Measurements from ENCODE around the gene MYOCD. TPM values are rescaled to one million over a fixed set of nuclear protein-coding genes. Genes with fewer than 3 reads are reported as not detected.

MYOCD gene
- total RNA-seq, 1 donor from 2014 or later = 0.04 TPM

- Histone ChIP-seq H3K27ac (no peak overlapping the region), H4K20me1 (ENCODE audit: low read depth) (peaks cover 4% of the 10 kb centered on the region), H3K9ac (no peak overlapping the region), H3K9me3 (ENCODE audit: low read depth) (no peaks in the 10 kb centered on the region), H3K4me1 (peaks cover 8% of the 10 kb centered on the region), H3F3A (ENCODE audit: low read depth) (peaks cover 15% of the 10 kb centered on the region), H3K79me2 (ENCODE audit: low read depth) (no peaks in the 10 kb centered on the region), H2AFZ (replicated peaks) (no peak overlapping the region), H3K27me3 (peaks cover 33% of the 10 kb centered on the region), H3K4me3 (no peak overlapping the region), H3K4me2 (no peak overlapping the region), H3K36me3 (no peaks in the 10 kb centered on the region)
- TF ChIP-seq CTCF (IDR thresholded peaks at IDR 0.05) (peak; percentile 72), EZH2phosphoT487 (IDR thresholded peaks at IDR 0.05) (no peak), EZH2 (IDR thresholded peaks at IDR 0.05) (no peak)
- peak; percentile 85 for DNase-seq (ENCODE audit: low spot score)
- Mint-ChIP-seq H3K4me1 (peaks cover 10% of the 10 kb centered on the region), H3K27ac (no peak overlapping the region), H3K36me3 (no peaks in the 10 kb centered on the region), H3K9me3 (no peaks in the 10 kb centered on the region), H3K4me3 (peak overlapping the region; percentile 27), H3K27me3 (ENCODE audit: insufficient read depth, low read depth) (peaks cover 6% of the 10 kb centered on the region)
Observed at GRCh38 chr17:12667299-12667958, 1.7 kb downstream of the MYOCD start.

- no peak for DNase-seq (ENCODE audit: low spot score)
- no peak overlapping the region for H3K4me3 ChIP-seq
- peaks cover 2% of the 10 kb centered on the region for H3K27me3 ChIP-seq
- H3K9ac ChIP-seq = no peak overlapping the region
- no peak overlapping the region for H3K4me3 Mint-ChIP-seq
- H3K4me1 Mint-ChIP-seq = no peaks in the 10 kb centered on the region
- no peaks in the 10 kb centered on the region for H3K4me1 ChIP-seq
- TF ChIP-seq CTCF (IDR thresholded peaks at IDR 0.05) (no peak), EZH2phosphoT487 (IDR thresholded peaks at IDR 0.05) (no peak), EZH2 (IDR thresholded peaks at IDR 0.05) (no peak)
- no peaks in the 10 kb centered on the region for H4K20me1 ChIP-seq (ENCODE audit: low read depth)
- no peaks in the 10 kb centered on the region for H3K9me3 ChIP-seq (ENCODE audit: low read depth)
- H3K4me2 ChIP-seq = no peak overlapping the region
- no peaks in the 10 kb centered on the region for H3K36me3 Mint-ChIP-seq
- no peaks in the 10 kb centered on the region for H3K9me3 Mint-ChIP-seq
- no peak overlapping the region for H2AFZ ChIP-seq (replicated peaks)
- peaks cover 3% of the 10 kb centered on the region for H3F3A ChIP-seq (ENCODE audit: low read depth)
- H3K36me3 ChIP-seq = no peaks in the 10 kb centered on the region
- no peak overlapping the region for H3K27ac ChIP-seq
- no peaks in the 10 kb centered on the region for H3K79me2 ChIP-seq (ENCODE audit: low read depth)
- no peak overlapping the region for H3K27ac Mint-ChIP-seq
- H3K27me3 Mint-ChIP-seq (ENCODE audit: insufficient read depth, low read depth) = peaks cover 3% of the 10 kb centered on the region
Observed at GRCh38 chr17:12671906-12672305, 6.2 kb downstream of the MYOCD start.

GRCh38 chr17:12672947-12673346, 7.3 kb downstream of the MYOCD start:
- no peak overlapping the region for H3K27ac ChIP-seq
- no peaks in the 10 kb centered on the region for H4K20me1 ChIP-seq (ENCODE audit: low read depth)
- no peaks in the 10 kb centered on the region for H3K36me3 ChIP-seq
- no peak overlapping the region for H3K4me3 ChIP-seq
- Mint-ChIP-seq H3K27ac (no peak overlapping the region), H3K9me3 (no peaks in the 10 kb centered on the region), H3K4me3 (no peak overlapping the region), H3K36me3 (no peaks in the 10 kb centered on the region), H3K4me1 (no peaks in the 10 kb centered on the region), H3K27me3 (ENCODE audit: insufficient read depth, low read depth) (no peaks in the 10 kb centered on the region)
- TF ChIP-seq EZH2phosphoT487 (IDR thresholded peaks at IDR 0.05) (no peak), EZH2 (IDR thresholded peaks at IDR 0.05) (no peak), CTCF (IDR thresholded peaks at IDR 0.05) (no peak)
- H3K9ac ChIP-seq = no peak overlapping the region
- no peak overlapping the region for H2AFZ ChIP-seq (replicated peaks)
- no peak overlapping the region for H3K4me2 ChIP-seq
- H3K79me2 ChIP-seq (ENCODE audit: low read depth) = no peaks in the 10 kb centered on the region
- H3F3A ChIP-seq (ENCODE audit: low read depth) = no peaks in the 10 kb centered on the region
- no peaks in the 10 kb centered on the region for H3K4me1 ChIP-seq
- DNase-seq (ENCODE audit: low spot score) = no peak
- H3K27me3 ChIP-seq = no peaks in the 10 kb centered on the region
- no peaks in the 10 kb centered on the region for H3K9me3 ChIP-seq (ENCODE audit: low read depth)

Data from neural progenitor cell (in vitro differentiated cells).